HepG2 (cell line): ENCODE results near the gene ABCA2. TPM values are rescaled to one million over a fixed set of nuclear protein-coding genes. Genes with fewer than 3 reads are reported as not detected.
A peak's percentile ranks its signal among the peaks of the same experiment; 100 is the strongest.

Experiments used
- CREB3 ChIP-seq: sonication (generic); formaldehyde crosslinking; IDR thresholded peaks from 2 replicates; pipeline ENCODE4 v1.5.0; 2020; ENCODE audit warnings: missing genetic modification reagents
- CTCF ChIP-seq: sonication (generic); formaldehyde crosslinking; IDR thresholded peaks from 2 replicates; pipeline ENCODE4 v1.5.0; 2020; ENCODE audit warnings: mild to moderate bottlenecking, missing genetic modification reagents, moderate library complexity
- FOXA3 ChIP-seq: IDR thresholded peaks from 2 replicates; pipeline ENCODE4 v1.6.1; 2016; ENCODE audit warnings: missing genetic modification reagents, missing compliant biosample characterization
- MYC ChIP-seq: sonication (generic); formaldehyde crosslinking; IDR thresholded peaks from 2 replicates; pipeline ENCODE4 v1.9.0; 2021; ENCODE audit warnings: missing genetic modification reagents, borderline replicate concordance
- PHF8 ChIP-seq: sonication (generic); formaldehyde crosslinking; IDR thresholded peaks from 2 replicates; pipeline ENCODE4 v1.5.0; 2020; ENCODE audit warnings: missing genetic modification reagents
- TFDP1 ChIP-seq: IDR thresholded peaks from 2 replicates; pipeline ENCODE4 v1.6.1; 2016; ENCODE audit warnings: missing compliant biosample characterization, missing genetic modification reagents, borderline replicate concordance
- ZBTB4 ChIP-seq: sonication (generic); formaldehyde crosslinking; IDR thresholded peaks from 2 replicates; pipeline ENCODE4 v1.4.0; 2020; ENCODE audit warnings: missing genetic modification reagents, mild to moderate bottlenecking, borderline replicate concordance
- ZC3H13 ChIP-seq: sonication (generic); formaldehyde crosslinking; IDR thresholded peaks from 2 replicates; pipeline ENCODE4 v1.8.1; 2023; ENCODE audit warnings: mild to moderate bottlenecking, missing genetic modification reagents, moderate library complexity
- ZNF276 ChIP-seq: sonication (generic); formaldehyde crosslinking; IDR thresholded peaks from 2 replicates; pipeline ENCODE4 v1.4.0; 2020; ENCODE audit warnings: mild to moderate bottlenecking, low read depth, missing genetic modification reagents
- ZNF605 ChIP-seq: sonication (generic); formaldehyde crosslinking; IDR thresholded peaks from 2 replicates; pipeline ENCODE4 v1.8.0; 2022; ENCODE audit warnings: mild to moderate bottlenecking, missing genetic modification reagents
- ZNF790 ChIP-seq: sonication (generic); formaldehyde crosslinking; IDR thresholded peaks from 2 replicates; pipeline ENCODE4 v1.8.0; 2022; ENCODE audit warnings: missing genetic modification reagents, mild to moderate bottlenecking, borderline replicate concordance
- ZSCAN25 ChIP-seq: sonication (generic); formaldehyde crosslinking; IDR thresholded peaks from 2 replicates; pipeline ENCODE4 v1.8.0; 2022; ENCODE audit warnings: mild to moderate bottlenecking, missing genetic modification reagents
- polyA plus RNA-seq, 8 experiments: library from polyadenylated mRNA; depleted of rRNA in 3 of 8; stranded (reverse) in 7 of 8; unstranded in 1 of 8; fragments of >200 nt; fragmentation: Illumina TruSeq in 4 of 8; extraction: Trizol in 4 of 8; gene quantifications; 2 replicates each; pipeline versions ENCODE4 v1.2.1 to v1.2.3, GENCODE V29; 2011 to 2016; ENCODE audit warnings: low read depth in 4 of 8, missing spikeins in 1 of 8, mixed read lengths in 1 of 8; ENCODE audit not compliant: insufficient read depth in 1 of 8
- total RNA-seq, 5 experiments: library from RNA; depleted of rRNA; stranded (reverse); fragments of >200 nt; fragmentation: Illumina TruSeq; extraction: Trizol; gene quantifications; 2 replicates each; pipeline ENCODE4 v1.2.3, GENCODE V29; 2016; ENCODE audit warnings: low read depth in 1 of 5
- TF ChIP-seq, protein P1 (sequence below): sonication (generic); formaldehyde crosslinking; IDR thresholded peaks from 2 replicates; pipeline ENCODE4 v1.9.0; 2022; ENCODE audit warnings: missing genetic modification reagents, mild to moderate bottlenecking, borderline replicate concordance
- TF ChIP-seq, protein P2 (sequence below): IDR thresholded peaks from 2 replicates; pipeline ENCODE4 v1.6.1; 2012; ENCODE audit warnings: inconsistent platforms

The ABCA2 gene
- total and polyA plus RNA-seq, 2 of the 13 experiments (the other 11 are each of a cell fraction or from before 2014, with no cell fraction given) = 2.9 to 19.2 TPM

DNA sequence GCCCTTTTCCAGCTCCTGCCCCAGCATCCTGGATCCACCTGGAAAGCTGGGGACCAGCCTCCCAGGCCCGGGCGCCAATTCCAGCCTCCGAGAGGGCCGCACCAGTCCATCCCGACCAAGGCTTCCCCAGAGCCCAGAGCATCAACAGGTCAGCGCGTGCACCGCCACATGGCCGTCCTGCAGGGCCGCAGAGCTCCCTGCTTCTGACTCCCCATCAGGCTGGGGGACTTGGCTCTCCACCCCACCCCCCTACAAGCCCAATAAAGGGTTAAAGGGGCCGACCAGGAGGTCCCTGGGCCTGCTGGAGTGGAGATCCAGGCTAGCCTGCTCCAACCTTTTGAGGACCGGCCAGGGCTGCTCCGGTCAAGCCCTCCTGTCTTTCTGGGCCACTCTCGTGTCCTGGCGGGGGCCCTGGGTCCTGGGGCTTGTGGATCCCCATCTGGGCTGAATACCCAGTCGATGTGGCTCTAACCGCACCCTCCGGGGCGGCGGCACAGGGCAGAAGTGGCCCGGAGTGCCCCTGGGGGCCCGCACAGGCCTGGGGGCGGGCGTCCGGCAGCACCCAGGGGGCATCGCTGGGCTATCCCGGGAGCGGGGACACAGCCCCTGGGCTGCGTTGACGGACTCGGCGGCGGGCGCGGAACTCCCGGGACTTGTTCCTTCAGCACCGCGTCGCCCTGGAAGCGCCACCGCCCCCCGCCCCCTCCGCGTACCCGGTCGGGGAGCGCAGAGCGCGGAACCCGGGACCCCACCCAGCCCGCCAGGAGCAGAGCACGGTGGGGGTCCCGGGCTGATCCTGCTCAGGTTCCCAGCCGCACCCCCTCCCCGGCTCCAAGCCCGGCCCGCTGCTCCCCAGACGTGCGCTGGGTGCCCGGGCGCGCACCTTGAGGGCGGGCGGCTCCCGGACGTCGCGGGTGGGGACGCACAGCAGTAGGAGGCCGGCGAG is 25.2 kb upstream of the ABCA2 start (continued):
- TF ChIP-seq ZBTB4 (CRISPR knock-in tag) = 0 out of 2 replicates have a peak, but pooled peaks have one; percentile 44
- TF ChIP-seq PHF8 (CRISPR knock-in tag) = 0 out of 2 replicates have a peak, but pooled peaks have one; percentile 30
- TF ChIP-seq ZSCAN25 (CRISPR knock-in tag) = peak; percentile 61
- no peak for TF ChIP-seq CTCF (CRISPR knock-in tag)
- TF ChIP-seq FOXA3 (CRISPR knock-in tag) = no peak
- TF ChIP-seq ZNF790 = peak; percentile 36; the same call in 1 of the 2 replicates
- TF ChIP-seq TFDP1 (CRISPR knock-in tag) = peak; percentile 44; the same call in 1 of the 2 replicates
- no peak for TF ChIP-seq CREB3 (CRISPR knock-in tag)
- TF ChIP-seq ZNF276 = 0 out of 2 replicates have a peak, but pooled peaks have one; percentile 35
- TF ChIP-seq, protein P1, sequence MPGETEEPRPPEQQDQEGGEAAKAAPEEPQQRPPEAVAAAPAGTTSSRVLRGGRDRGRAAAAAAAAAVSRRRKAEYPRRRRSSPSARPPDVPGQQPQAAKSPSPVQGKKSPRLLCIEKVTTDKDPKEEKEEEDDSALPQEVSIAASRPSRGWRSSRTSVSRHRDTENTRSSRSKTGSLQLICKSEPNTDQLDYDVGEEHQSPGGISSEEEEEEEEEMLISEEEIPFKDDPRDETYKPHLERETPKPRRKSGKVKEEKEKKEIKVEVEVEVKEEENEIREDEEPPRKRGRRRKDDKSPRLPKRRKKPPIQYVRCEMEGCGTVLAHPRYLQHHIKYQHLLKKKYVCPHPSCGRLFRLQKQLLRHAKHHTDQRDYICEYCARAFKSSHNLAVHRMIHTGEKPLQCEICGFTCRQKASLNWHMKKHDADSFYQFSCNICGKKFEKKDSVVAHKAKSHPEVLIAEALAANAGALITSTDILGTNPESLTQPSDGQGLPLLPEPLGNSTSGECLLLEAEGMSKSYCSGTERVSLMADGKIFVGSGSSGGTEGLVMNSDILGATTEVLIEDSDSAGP (CRISPR knock-in tag) = peak; percentile 46; the same call in 1 of the 2 replicates
- TF ChIP-seq ZC3H13 (CRISPR knock-in tag) = peak; percentile 29; the same call in 1 of the 2 replicates
- TF ChIP-seq, protein P2, sequence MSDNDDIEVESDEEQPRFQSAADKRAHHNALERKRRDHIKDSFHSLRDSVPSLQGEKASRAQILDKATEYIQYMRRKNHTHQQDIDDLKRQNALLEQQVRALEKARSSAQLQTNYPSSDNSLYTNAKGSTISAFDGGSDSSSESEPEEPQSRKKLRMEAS = peak; percentile 85
- peak; percentile 40; the same call in 1 of the 2 replicates for TF ChIP-seq MYC (CRISPR knock-in tag)
- peak; percentile 77 for TF ChIP-seq ZNF605 (CRISPR knock-in tag)
